ENCODE results near the gene NTN1.

Gene NTN1

DNA sequence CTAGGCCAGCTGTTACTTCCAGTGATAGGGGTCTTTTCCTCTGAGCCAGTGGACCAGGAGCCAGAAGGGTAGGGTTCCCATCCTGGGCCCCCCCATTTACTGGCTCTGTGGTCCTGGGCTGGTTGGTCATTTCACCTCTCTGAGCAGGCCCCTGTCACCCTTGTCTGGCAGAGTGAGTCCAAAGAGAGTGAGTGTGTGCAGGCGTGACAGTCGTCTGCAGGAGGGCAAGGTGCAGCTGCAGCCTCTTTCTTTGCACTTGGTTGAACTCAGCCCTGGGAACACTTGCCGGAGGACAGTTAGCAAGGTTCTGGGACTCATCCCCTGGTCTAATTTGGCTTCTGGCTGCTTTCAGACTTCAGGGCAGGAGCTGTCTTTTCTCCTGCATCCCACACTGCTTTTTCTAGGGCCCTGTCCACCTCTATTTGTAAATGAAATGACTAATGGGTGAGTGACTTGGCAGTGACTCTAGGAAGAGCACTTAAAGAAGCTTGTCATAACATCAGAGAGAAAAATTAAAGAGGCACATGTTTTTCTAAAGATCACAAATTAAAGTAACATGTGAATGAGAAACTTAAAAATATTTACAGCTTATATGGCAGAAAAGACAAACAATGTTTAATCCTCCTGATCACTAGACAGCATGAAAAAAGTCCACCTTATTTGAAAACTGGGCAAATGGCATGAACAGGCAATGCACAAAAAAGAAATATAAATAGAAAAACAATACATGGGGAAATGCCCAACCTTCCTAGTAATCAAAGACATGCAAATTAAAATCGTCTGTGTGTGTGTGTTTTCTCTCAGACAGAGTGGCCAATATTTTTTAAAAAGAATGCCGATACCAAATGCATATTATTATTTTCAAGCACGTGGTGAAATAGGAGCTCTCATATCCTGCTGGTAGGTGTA lies 137.5 kb downstream of the NTN1 start:
- no peak for DNase-seq (ENCODE audit: low read depth in 2 of 2)

DNA sequence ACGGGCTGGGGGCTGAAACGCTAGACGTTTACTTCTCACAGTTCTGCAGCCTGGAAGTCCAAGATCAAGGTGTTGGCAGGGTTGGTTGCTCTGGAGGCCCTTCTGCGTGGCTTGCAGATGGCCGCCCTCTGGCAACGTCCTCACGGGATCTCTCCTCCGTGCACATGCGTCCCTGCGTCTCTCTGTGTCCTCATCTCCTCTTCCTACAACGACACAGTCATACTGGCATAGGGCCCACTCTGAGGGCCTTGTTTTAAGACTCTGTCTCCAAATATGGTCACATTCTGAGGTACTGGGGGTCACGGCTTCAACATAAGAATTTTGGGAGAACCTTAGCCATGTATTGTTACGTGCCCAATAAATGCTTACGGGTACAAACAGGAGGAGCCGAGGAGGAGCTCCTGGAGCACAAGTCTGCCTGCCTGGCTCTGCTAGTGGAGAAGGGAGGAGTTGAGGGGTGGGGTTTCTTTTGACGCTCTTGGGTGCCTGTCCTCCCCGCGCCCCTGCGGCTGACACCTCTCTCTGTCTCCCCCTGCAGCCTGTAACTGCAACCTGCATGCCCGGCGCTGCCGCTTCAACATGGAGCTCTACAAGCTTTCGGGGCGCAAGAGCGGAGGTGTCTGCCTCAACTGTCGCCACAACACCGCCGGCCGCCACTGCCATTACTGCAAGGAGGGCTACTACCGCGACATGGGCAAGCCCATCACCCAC lies 141.1 kb downstream of the NTN1 start:
- DNase-seq (ENCODE audit: low read depth in 2 of 2): no peak

DNA sequence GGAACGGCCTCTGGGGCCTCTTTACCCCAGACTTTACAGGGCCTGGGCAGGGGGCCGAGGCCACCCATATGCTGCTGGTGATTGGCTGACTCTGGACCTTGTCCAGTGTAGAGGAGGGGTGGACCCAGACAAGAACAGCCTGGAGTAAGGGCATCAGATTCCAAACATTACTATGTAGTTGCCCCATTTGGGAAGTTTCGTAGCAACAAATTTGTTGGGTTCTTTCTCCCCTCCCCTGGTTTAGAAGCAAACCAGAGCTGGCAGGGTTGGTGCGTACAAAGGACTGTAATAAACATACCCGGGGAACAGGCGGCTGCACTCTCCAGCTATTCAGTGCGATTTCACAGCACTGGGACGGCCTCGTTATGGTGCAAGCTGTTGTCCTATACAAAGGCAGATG lies 145.5 kb downstream of the NTN1 start:
- no peak for DNase-seq (ENCODE audit: low read depth in 2 of 2)

DNA sequence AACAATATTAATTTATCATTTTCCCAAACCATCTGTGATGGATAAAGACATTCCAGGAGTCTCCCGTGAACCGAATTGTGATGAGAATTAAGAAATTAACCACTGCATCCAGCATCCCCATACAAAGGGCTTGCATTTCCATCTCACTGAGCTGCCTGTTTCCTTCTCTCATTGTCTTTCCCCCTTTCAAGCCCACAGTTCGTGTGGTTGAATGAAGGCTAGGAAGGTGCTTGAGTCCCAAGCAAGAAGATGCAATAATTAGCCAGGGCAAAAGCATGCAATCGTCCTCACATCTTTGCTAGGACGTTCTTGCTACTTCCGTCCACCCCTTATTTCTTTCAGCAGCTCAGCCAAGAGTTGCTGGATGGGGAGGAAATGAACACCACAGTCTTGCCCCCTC lies 146.1 kb downstream of the NTN1 start:
- DNase-seq (ENCODE audit: low read depth in 2 of 2): no peak

DNA sequence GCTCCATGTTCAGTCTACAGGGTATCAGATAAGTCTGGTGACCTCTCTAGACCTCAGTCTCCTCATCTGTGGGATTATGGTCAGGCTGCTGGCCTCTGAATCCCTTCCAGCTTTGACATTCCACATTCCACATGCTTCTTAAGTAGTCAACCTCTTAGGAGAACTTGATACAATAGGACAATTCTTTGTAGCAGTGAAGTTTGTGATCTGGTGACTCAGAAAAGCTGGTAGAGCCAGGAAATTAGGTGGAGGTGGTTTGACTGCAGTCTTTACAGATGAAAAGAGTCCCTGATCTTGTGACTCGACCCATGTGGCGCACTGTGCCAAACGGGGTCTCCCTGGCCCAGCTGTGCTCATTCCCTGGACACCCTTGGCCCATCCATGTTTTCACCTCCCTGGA lies 147.8 kb downstream of the NTN1 start:
- DNase-seq (ENCODE audit: low read depth in 2 of 2): no peak

DNA sequence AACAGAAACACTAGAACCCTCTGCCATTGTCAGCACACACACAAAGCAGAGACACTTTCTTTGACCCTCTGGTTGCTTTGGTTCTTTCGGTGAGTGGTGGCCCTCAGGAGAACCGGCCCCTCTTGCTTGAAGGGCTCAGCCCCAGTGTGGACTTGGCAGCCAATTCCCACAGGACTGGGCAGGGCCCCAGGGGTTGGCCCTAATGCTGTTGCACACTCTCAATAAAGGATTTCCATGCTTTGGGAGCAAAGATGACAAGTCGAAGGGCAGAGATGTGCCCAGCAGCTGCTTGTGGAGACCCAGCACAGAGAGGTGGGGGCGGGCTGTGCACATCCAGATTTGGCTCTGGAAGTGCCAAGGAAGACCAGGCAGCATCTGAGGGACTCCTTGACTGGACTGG lies 149.0 kb downstream of the NTN1 start:
- DNase-seq (ENCODE audit: low read depth in 2 of 2): no peak

DNA sequence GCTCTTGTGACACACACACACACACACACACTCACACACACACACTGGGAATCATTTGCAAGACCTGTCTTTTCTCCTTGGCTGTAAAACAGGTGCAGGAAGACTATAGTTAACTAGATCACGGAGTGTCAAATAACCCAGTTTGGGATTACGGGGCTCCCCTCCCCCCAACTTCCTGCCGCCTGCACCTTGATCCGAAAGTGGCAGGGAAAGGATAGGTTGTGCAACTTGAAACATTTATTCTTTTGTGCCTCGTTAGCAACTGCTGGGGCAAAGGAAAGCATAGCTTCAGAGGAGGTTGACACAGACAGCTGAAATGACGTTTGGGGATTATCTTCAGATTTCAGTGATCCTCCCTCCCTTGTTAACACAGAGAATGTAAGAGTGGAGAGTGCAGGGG lies 149.5 kb downstream of the NTN1 start:
- no peak for DNase-seq (ENCODE audit: low read depth in 2 of 2)

DNA sequence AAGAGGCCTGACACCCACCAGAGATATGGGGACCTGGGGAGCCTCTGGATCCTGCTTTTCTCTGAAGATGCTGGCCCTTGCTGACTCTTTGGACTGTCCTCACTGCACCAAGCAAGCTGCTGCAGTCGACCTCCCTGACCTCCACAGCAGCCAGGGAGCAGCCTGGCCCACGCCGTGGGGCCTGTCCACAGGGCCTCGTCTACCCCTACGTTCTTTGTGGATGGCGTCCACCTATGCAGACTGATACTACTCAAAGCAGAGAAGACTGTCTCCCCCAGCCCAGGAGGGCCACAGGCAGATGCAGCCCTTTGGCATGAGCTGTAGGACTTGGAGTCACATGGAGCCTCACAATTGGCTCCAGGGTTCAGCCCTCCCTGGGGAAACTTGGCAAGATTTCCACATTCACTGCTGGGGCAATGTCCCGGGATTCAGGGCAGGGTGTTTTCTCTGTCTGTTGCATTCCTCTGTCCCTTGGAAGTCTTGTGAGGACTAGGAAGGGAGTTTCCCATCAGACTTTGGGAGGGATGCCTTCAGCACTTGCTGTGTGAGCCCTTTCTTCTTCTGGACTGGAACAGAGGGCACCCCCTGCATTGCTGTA lies 152.2 kb downstream of the NTN1 start:
- no peak for DNase-seq (ENCODE audit: low read depth in 2 of 2)

DNA sequence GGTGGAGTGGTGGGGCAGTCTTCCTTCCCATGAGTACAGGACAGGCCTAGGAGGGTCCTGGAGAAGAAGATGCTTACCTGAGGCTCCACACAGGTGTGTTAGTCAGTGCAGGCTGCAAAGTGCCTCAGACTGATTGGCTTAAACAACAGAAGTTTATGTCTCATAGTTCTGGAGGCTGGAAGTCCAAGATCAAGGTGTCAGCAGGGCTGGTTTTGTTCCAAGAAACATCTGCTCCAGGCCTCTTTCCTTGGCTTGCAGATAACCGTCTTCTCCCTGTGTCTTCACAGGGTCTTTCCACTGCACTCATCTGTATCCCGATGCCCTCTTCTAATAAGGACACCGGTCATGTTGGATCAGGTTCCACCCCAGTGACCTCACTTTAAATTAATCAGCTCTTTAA lies 153.0 kb downstream of the NTN1 start:
- DNase-seq (ENCODE audit: low read depth in 2 of 2): no peak

DNA sequence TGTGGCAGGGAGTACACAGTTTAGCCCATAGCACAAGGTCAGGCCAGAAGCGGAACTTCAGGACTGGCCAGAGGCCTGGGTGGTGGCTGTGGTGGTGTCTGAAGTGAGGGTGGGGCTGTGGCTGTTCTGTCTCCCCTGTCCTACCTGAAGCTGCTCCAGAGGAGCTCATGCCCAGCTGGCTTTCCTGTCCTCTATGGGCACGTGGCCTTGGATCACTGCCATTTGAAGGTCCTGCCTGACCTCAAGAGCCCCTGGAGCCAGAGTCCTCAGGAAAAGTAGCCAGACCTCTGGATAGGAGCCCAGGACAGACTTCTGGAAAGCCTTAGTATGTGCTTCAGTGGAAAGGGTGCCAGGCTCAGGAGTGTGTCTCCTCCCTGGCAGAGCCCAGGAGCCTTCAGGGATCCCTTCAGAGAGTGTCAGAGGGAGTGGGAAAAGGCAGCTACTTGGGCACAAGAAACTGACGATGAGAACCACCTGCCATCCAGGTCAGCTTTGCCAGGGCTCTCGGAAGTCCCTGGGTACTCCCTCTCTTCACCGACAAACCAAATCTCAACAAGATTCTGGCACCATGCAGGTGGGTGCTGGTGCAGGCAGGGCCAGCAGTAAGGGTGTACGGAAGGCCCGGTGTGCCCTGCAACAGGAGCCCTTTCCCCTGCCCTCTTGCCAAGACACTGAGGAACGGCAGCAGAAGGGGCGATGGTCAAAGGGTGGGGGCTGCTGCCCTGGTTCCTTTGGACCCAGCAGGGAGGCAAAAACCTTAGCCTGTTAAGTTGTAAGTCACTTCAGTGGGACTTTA lies 153.7 kb downstream of the NTN1 start:
- DNase-seq (ENCODE audit: low read depth in 2 of 2): no peak

DNA sequence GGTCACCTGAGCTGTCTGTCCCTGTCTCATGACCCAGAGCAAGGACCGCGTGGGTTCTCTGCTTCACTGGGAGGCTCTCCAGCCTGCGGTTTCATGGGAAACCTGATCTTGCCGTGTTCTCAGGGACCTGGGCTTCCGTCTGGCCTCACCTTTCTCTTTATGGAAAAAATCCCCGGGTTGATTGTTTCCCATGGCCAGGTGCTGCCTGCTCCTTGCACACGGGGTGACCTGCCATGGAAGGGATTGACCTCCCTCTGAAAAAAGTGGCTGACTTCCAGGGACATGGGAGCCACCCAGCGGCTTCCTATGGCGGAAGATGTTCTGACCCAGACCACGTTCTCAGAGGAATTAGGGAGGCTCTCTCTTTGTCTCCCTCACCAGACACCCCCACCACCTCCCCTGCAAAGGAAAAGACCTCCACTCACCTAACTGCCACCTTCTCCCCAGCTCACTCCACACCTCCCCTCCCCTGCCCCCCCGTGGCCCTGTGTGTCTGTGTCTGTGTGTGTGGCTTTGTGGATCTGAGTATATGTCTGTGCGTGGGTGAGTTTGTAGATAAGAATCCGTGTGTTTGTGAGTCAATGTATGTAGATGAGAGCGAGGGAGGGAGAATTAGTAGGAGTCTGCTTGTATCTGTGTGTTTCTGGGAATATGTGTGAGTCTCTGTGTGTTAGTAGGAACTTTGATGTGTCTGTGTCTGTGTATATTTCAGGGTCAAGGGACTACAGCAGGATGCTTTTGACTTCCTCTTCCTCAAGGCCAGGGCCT lies 154.6 kb downstream of the NTN1 start:
- no peak for DNase-seq (ENCODE audit: low read depth in 2 of 2)

DNA sequence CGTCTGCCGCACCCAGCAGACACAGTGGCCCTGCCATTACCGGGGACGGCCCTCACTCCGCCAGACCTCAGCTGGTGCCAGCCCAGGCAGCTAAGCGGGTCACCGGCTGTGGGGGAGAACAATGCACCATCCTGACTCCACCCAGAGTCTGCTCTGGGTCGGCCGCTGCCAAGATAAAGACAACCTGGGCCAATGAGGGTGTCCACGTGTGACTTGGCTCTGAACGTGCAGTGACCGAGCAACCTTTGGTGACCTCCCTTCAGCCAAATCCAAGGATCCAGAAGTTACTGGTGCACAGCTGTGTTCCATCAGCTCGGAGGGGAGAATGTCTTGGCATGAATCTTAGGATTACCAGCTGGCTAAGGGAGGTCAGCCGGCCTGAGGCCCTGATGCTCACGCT lies 155.9 kb downstream of the NTN1 start:
- DNase-seq (ENCODE audit: low read depth in 2 of 2): no peak

DNA sequence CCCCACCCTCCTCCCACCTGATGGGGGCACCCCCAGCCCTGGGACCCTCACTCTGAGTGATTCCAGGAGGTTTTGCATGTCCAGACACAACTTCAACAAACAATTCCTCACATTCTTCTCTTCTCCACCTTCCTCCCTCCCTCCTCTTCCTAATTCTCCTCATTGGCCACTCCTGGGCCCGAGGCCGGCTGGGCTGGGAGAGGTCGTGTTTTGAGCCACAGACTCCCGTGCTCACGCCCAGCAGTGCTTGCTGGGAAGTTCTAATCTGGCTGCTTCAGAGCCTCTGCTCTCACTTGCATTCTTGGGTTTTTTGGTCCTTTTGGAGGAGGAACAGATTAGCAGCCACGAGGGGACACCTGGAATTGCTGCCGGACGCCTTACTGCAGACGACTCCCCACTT lies 157.0 kb downstream of the NTN1 start:
- DNase-seq (ENCODE audit: low read depth in 2 of 2): no peak

DNA sequence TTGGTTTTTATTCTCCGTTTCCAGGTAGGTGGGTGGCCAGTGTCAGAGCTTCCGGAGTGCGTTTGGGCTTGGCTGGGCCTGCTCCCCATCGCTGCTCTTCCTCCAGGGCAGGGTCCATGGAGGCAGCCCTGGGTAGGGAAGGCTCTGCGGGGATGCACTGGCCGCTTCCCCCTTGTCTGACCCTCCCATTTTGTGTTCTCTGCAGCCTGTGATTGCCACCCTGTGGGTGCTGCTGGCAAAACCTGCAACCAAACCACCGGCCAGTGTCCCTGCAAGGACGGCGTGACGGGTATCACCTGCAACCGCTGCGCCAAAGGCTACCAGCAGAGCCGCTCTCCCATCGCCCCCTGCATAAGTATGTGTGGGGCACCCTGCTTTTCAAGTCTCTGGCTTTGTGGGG lies 158.3 kb downstream of the NTN1 start:
- no peak for DNase-seq (ENCODE audit: low read depth in 2 of 2)

DNA sequence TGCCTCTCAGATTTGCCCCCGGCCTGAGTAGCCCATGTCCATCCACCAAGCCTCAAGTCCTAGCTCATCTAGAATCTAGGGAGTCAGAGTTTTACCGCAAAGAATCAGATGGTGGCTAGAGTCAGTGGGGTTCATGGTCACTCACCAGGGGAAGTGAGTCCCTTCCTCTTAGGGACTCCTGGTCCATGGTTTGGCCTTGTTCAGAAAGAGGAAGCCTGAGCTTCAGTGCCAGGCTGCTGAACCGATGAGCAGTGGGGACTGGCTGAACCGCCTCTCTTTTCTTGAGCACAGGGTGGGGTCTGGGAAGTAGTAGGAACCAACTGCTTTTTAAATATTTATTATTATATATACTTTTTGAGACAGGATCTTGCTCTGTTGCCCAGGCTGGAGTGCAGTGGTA lies 160.3 kb downstream of the NTN1 start:
- no peak for DNase-seq (ENCODE audit: low read depth in 2 of 2)

DNA sequence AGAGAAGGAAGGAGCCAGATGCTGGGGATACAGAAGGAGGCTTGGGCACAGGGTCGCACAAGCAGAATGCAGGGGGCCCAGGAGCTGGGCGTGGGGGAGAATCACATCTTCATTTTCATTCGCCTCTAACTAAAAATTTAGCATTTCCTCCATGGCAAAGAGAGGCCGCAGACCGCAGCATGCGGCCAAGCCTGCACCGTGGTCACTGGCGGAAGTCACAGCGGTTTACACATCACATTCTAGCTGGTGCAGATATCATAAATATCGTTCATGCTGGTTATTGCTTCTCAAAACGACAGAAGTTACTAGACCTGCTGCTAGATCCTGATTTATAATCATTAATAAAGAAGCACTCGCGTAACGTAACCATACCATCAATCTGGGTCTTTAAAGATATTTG lies 162.0 kb downstream of the NTN1 start:
- DNase-seq (ENCODE audit: low read depth in 2 of 2): no peak

DNA sequence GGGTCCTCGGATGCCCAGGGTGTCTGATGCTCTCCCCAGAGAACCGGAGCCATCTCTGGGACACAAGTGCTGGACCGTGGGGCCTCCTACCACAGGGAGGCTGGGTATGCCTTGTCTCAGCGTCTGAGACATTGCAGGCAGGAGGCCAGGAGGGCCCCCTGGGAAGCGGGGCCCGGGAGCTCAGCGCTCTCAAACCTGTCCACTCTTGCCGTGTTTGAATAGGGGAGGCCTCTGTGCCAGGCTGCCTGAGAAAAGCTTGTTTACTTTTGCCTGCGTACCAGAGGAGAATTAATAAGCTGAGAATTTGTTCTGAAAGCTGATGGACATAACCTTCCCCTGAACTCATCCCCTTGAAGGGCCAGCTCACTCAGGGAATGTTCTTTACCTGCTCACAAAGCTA lies 163.8 kb downstream of the NTN1 start:
- DNase-seq (ENCODE audit: low read depth in 2 of 2): no peak

DNA sequence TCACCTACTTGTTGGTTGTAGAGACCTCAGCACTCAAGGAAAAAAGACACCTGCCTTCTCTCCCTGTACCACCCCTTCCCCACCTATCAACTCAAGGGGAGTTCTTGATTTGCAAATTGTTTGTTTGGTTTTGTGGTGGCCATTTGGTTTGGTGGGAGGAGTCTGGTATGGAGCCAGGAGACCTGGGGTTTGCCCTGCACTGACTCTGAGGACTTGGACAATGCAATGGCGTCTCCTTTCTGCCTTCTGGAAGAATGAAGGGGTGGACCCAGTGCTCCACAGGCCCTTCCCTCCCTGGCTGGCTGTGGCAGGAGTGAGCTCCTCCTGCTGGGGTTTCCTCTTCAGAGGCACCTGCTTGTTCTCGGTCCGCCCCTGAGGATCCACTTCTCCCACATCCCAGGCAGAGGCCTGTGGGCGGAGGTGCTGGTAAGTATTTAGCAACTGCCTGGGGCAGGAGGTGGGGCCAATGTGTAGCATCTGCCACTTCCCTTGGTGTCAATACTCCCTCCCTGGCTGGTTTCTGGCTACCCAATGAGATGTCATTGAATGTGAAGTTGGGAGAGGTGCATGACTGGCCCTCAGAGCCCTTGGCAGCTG lies 164.5 kb downstream of the NTN1 start:
- DNase-seq (ENCODE audit: low read depth in 2 of 2): no peak

DNA sequence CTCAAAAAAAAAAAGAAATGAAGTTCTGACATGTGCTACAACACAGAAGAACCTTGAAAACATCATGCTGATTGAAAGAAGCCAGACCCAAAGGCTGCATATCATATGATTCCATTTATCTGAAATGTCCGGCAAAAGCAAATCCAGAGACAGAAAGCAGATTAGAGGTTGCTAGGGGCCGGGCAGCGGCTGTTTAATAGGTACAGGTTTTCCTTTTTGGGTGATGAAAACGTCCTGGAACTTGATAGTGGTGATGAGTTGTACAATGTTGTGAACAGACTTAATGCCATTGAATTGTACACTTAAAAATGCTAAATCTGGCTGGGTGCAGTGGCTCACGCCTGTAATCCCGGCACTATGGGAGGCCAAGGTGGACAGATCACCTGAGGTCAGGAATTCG lies 166.5 kb downstream of the NTN1 start:
- DNase-seq (ENCODE audit: low read depth in 2 of 2): no peak

DNA sequence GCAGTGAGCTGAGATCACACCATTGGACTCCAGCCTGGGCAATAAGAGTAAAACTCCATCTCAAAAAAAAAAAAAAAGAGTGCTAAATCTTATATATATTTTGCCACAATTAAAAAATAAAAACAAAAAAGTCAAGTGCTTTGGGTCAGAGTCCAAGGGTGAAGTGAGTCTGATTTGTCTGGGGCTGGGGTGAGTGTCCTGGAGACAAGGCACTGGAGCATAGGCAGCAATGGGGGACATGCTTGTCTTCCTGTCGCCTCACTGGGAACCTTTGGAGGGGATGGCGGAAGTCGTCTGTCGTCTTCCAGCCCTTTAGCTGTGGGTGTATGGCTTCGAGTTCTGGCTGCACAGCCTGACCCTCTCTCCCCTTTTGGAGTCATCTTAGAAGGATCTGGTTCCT lies 167.1 kb downstream of the NTN1 start:
- DNase-seq (ENCODE audit: low read depth in 2 of 2): no peak

DNA sequence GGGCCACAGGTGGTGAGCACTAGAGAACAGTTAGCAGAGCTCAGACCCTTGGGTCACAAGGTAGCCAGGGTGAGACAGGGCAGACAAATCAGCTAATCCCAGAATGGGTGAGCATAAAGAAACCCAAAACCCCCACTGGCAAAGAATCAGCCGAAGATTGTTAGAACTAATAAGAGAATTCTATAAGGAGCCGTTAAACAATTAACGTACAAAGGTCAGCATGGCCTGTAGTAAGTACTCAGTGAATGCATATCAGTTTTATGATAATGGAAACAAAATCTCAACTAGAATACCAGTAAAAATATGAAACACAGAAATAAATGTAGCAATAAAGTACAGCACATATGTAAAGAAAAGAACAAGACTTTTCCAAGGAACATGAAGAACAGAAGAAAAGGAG lies 168.6 kb downstream of the NTN1 start:
- no peak for DNase-seq (ENCODE audit: low read depth in 2 of 2)
